MM.1S (cell line): Measurements from ENCODE around the gene ARL17B.
"Not testable (repeated sequence)": the region's sequence is repeated elsewhere in the genome, so short reads cannot be mapped to it uniquely, and the experiment has no call there.

ENCODE experiments used
- DNase-seq: peaks from one replicate; pipeline ENCODE4 v3.0.0-alpha.2; 2015
- H2AFZ ChIP-seq: fragments of 300-600 bp; sonication (generic); 2 replicates; pipeline ENCODE4 v1.6.0; 2016; ENCODE audit warnings: antibody characterized with exemption, low read length
- H3F3A ChIP-seq: fragments of 300-600 bp; sonication (generic); 2 replicates; pipeline ENCODE4 v1.6.1; 2016; ENCODE audit warnings: mild to moderate bottlenecking, antibody characterized with exemption, low read length, moderate library complexity, mixed read lengths; ENCODE audit not compliant: insufficient read depth
- H3K27ac ChIP-seq: fragments of 300-600 bp; sonication (generic); 2 replicates; pipeline ENCODE4 v1.5.1; 2016; ENCODE audit warnings: mild to moderate bottlenecking, low read length
- H3K27me3 ChIP-seq: fragments of 300-600 bp; sonication (generic); replicated peaks from 2 replicates; pipeline ENCODE4 v1.6.0; 2016; ENCODE audit warnings: low read length; ENCODE audit not compliant: insufficient read depth
- H3K36me3 ChIP-seq: fragments of 300-600 bp; sonication (generic); replicated peaks from 2 replicates; pipeline ENCODE4 v1.6.1; 2016; ENCODE audit warnings: mild to moderate bottlenecking, low read length, mixed read lengths; ENCODE audit not compliant: insufficient read depth
- H3K4me1 ChIP-seq: fragments of 300-600 bp; sonication (generic); 2 replicates; pipeline ENCODE4 v1.6.1; 2016; ENCODE audit warnings: low read length, mixed read lengths
- H3K4me2 ChIP-seq: fragments of 300-600 bp; sonication (generic); 2 replicates; pipeline ENCODE4 v1.6.0; 2016; ENCODE audit warnings: low read depth, low read length
- H3K4me3 ChIP-seq: fragments of 300-600 bp; sonication (generic); 2 replicates; pipeline ENCODE4 v1.5.1; 2016; ENCODE audit warnings: low read length, mixed read lengths
- H3K79me2 ChIP-seq: fragments of 300-600 bp; sonication (generic); 2 replicates; pipeline ENCODE4 v1.6.1; 2016; ENCODE audit warnings: mixed run types, low read length, mixed read lengths
- H3K9ac ChIP-seq: fragments of 300-600 bp; sonication (generic); 2 replicates; pipeline ENCODE4 v1.6.1; 2016; ENCODE audit warnings: low read length, mixed read lengths
- H3K9me2 ChIP-seq: fragments of 300-600 bp; sonication (generic); replicated peaks from 2 replicates; pipeline ENCODE4 v1.6.1; 2016; ENCODE audit warnings: mild to moderate bottlenecking, low read length, mixed read lengths; ENCODE audit not compliant: insufficient read depth
- H3K9me3 ChIP-seq: fragments of 300-600 bp; sonication (generic); replicated peaks from 2 replicates; pipeline ENCODE4 v1.6.1; 2016; ENCODE audit warnings: mild to moderate bottlenecking, low read length, mixed read lengths; ENCODE audit not compliant: insufficient read depth
- H4K20me1 ChIP-seq: fragments of 300-600 bp; sonication (generic); 2 replicates; pipeline ENCODE4 v1.6.1; 2016; ENCODE audit warnings: mild to moderate bottlenecking, low read length, moderate library complexity, mixed read lengths; ENCODE audit not compliant: insufficient read depth

The ARL17B gene

GRCh38 chr17:46361755-46362154 is at the start of gene ARL17B:
TSS of gene ARL17B (minus strand) at chr17:46361766. CDS start at chr17:46358397, 3,369 bp downstream.
- H3K27me3 ChIP-seq, H3K9me2 ChIP-seq, H3K4me3 ChIP-seq, H3F3A ChIP-seq, H4K20me1 ChIP-seq, H3K36me3 ChIP-seq, H3K4me1 ChIP-seq, H3K79me2 ChIP-seq, H3K9me3 ChIP-seq, H3K4me2 ChIP-seq, DNase-seq, H2AFZ ChIP-seq, H3K27ac ChIP-seq, H3K9ac ChIP-seq: not testable (repeated sequence)

- not testable (repeated sequence) for H2AFZ ChIP-seq, H3K27me3 ChIP-seq, DNase-seq, H3K9me2 ChIP-seq, H3K4me3 ChIP-seq, H3F3A ChIP-seq, H3K9ac ChIP-seq, H3K79me2 ChIP-seq, H3K4me2 ChIP-seq, H3K27ac ChIP-seq, H4K20me1 ChIP-seq, H3K4me1 ChIP-seq, H3K36me3 ChIP-seq, H3K9me3 ChIP-seq
These were observed 48.3 kb upstream of the ARL17B start for GRCh38 chr17:46409864-46410263.

GRCh38 chr17:46407155-46407554 is 45.6 kb upstream of the ARL17B start:
- not testable (repeated sequence) for H3K4me3 ChIP-seq, H4K20me1 ChIP-seq, H3K36me3 ChIP-seq, H3F3A ChIP-seq, H3K79me2 ChIP-seq, H3K27me3 ChIP-seq, H3K9me3 ChIP-seq, H3K27ac ChIP-seq, DNase-seq, H2AFZ ChIP-seq, H3K4me2 ChIP-seq, H3K4me1 ChIP-seq, H3K9me2 ChIP-seq, H3K9ac ChIP-seq

- not testable (repeated sequence) for H3K4me1 ChIP-seq, H4K20me1 ChIP-seq, H3K9ac ChIP-seq, H3K27me3 ChIP-seq, H3K79me2 ChIP-seq, H3K4me3 ChIP-seq, H3K9me3 ChIP-seq, H3K4me2 ChIP-seq, H3K9me2 ChIP-seq, H3K36me3 ChIP-seq, H3F3A ChIP-seq, H3K27ac ChIP-seq, H2AFZ ChIP-seq, DNase-seq
These were observed 39.6 kb upstream of the ARL17B start for GRCh38 chr17:46401033-46401787.

- H3K36me3 ChIP-seq, H3K4me3 ChIP-seq, H2AFZ ChIP-seq, H3F3A ChIP-seq, H3K4me2 ChIP-seq, H4K20me1 ChIP-seq, H3K9ac ChIP-seq, H3K4me1 ChIP-seq, H3K9me3 ChIP-seq, H3K9me2 ChIP-seq, H3K27me3 ChIP-seq, H3K79me2 ChIP-seq, DNase-seq, H3K27ac ChIP-seq: not testable (repeated sequence)
These were observed 39.0 kb upstream of the ARL17B start for GRCh38 chr17:46400543-46400942.

GRCh38 chr17:46399993-46400392 is 38.4 kb upstream of the ARL17B start:
- not testable (repeated sequence) for H3K9ac ChIP-seq, H3K9me3 ChIP-seq, H3K27me3 ChIP-seq, H3F3A ChIP-seq, H3K9me2 ChIP-seq, H3K4me2 ChIP-seq, H2AFZ ChIP-seq, H4K20me1 ChIP-seq, H3K27ac ChIP-seq, H3K79me2 ChIP-seq, H3K4me1 ChIP-seq, DNase-seq, H3K4me3 ChIP-seq, H3K36me3 ChIP-seq

GRCh38 chr17:46396292-46396691 is 34.7 kb upstream of the ARL17B start:
- H3K27me3 ChIP-seq, H2AFZ ChIP-seq, H3K9me2 ChIP-seq, H3K9me3 ChIP-seq, H3F3A ChIP-seq, H4K20me1 ChIP-seq, H3K36me3 ChIP-seq, H3K79me2 ChIP-seq, H3K4me2 ChIP-seq, H3K27ac ChIP-seq, H3K9ac ChIP-seq, H3K4me3 ChIP-seq, DNase-seq, H3K4me1 ChIP-seq: not testable (repeated sequence)

- not testable (repeated sequence) for H3K27me3 ChIP-seq, H3K79me2 ChIP-seq, H3K27ac ChIP-seq, H3K4me3 ChIP-seq, H3K9ac ChIP-seq, DNase-seq, H3K9me2 ChIP-seq, H2AFZ ChIP-seq, H3K4me2 ChIP-seq, H3K36me3 ChIP-seq, H3F3A ChIP-seq, H3K9me3 ChIP-seq, H4K20me1 ChIP-seq, H3K4me1 ChIP-seq
These were observed 32.1 kb upstream of the ARL17B start for GRCh38 chr17:46393702-46394101.
